K562 (cell line): ENCODE results near the gene BBC3. TPM values are rescaled to one million over a fixed set of nuclear protein-coding genes. Genes with fewer than 3 reads are reported as not detected.

Source experiments
- BMI1 ChIP-seq: fragments of 150-350 bp; IDR thresholded peaks from 2 replicates; pipeline ENCODE4 v1.6.1; 2014; ENCODE audit warnings: low read length
- CREM ChIP-seq: IDR thresholded peaks from 2 replicates; pipeline ENCODE4 v1.6.1; 2014; ENCODE audit warnings: antibody characterized with exemption, low read depth
- E2F5 ChIP-seq: sonication (generic); formaldehyde crosslinking; IDR thresholded peaks from 2 replicates; pipeline ENCODE4 v1.8.0; 2022; ENCODE audit warnings: mild to moderate bottlenecking, missing genetic modification reagents
- ELF2 ChIP-seq: fragments of 250-450 bp; sonication (Bioruptor Pico); IDR thresholded peaks from 2 replicates; pipeline ENCODE4 v1.5.0; 2021; ENCODE audit warnings: mild to moderate bottlenecking
- GABPA ChIP-seq: fragments of 200-800 bp; sonication (Bioruptor generic); conservative IDR thresholded peaks from 2 replicates; pipeline ENCODE4 v1.6.1; 2016; ENCODE audit warnings: low read depth, missing genetic modification characterization, missing compliant biosample characterization
- NCOA4 ChIP-seq: fragments of 450-650 bp; IDR thresholded peaks from 2 replicates; pipeline ENCODE4 v1.6.1; 2018; ENCODE audit warnings: mild to moderate bottlenecking; ENCODE audit not compliant: partially characterized antibody
- NR2C2 ChIP-seq, 2 experiments: fragments of 200-800 bp in 1 of 2; sonication (Bioruptor generic) in 1 of 2; sonication (generic) in 1 of 2; formaldehyde crosslinking in 1 of 2; IDR thresholded peaks; 2 replicates each; pipeline versions ENCODE4 v1.6.1 to v1.8.0; 2016 to 2022; ENCODE audit warnings: mild to moderate bottlenecking in 1 of 2, missing compliant biosample characterization in 1 of 2, missing genetic modification characterization in 1 of 2, missing genetic modification reagents in 1 of 2
- PCBP1 ChIP-seq: fragments of 200-400 bp; formaldehyde crosslinking; IDR thresholded peaks from 2 replicates; pipeline ENCODE4 v1.6.1; 2018; ENCODE audit warnings: mild to moderate bottlenecking, low read depth, low read length; ENCODE audit not compliant: poor library complexity, severe bottlenecking
- PTTG1 ChIP-seq: fragments of 450-650 bp; IDR thresholded peaks from 2 replicates; pipeline ENCODE4 v1.6.1; 2016; ENCODE audit warnings: low read depth, mild to moderate bottlenecking, missing genetic modification characterization, missing compliant biosample characterization
- SAP30 ChIP-seq: fragments of 200-600 bp; sonication (generic); IDR thresholded peaks from 2 replicates; pipeline ENCODE4 v1.6.1; 2012; ENCODE audit warnings: borderline replicate concordance, low read depth, mild to moderate bottlenecking, moderate library complexity, low read length, control low read depth, inconsistent platforms; ENCODE audit not compliant: insufficient read depth, poor library complexity, severe bottlenecking
- STAT5A ChIP-seq: IDR thresholded peaks from 2 replicates; pipeline ENCODE4 v1.6.1; 2012; ENCODE audit warnings: low read length, inconsistent platforms, borderline replicate concordance
- TCFL5 ChIP-seq: fragments of 250-450 bp; sonication (Bioruptor Pico); conservative IDR thresholded peaks from 2 replicates; pipeline ENCODE4 v1.6.1; 2021; ENCODE audit warnings: mild to moderate bottlenecking, moderate library complexity, matching md5 sums
- TEAD2 ChIP-seq: fragments of 450-650 bp; IDR thresholded peaks from 2 replicates; pipeline ENCODE4 v1.6.1; 2016; ENCODE audit warnings: missing genetic modification characterization, control low read depth, missing compliant biosample characterization
- ZBTB17 ChIP-seq: fragments of 450-650 bp; formaldehyde crosslinking; IDR thresholded peaks from 2 replicates; pipeline ENCODE4 v1.4.0; 2020; ENCODE audit warnings: mild to moderate bottlenecking
- ZNF57 ChIP-seq: fragments of 450-650 bp; formaldehyde crosslinking; IDR thresholded peaks from 2 replicates; pipeline ENCODE4 v1.4.0; 2020; ENCODE audit warnings: mild to moderate bottlenecking, moderate library complexity
- ZNF76 ChIP-seq: fragments of 250-450 bp; sonication (Bioruptor Pico); IDR thresholded peaks from 2 replicates; pipeline ENCODE4 v1.4.0; 2020; ENCODE audit warnings: mild to moderate bottlenecking, moderate library complexity, borderline replicate concordance
- ZSCAN32 ChIP-seq: fragments of 450-650 bp; formaldehyde crosslinking; IDR thresholded peaks from 2 replicates; pipeline ENCODE4 v1.4.0; 2020; ENCODE audit warnings: mild to moderate bottlenecking, moderate library complexity
- polyA plus RNA-seq, 8 experiments: library from polyadenylated mRNA; depleted of rRNA in 4 of 8; stranded (reverse) in 5 of 8; unstranded in 3 of 8; fragments of >200 nt; fragmentation: Nextera tagmentation in 2 of 8; fragmentation: Illumina TruSeq in 1 of 8; extraction: Ambion mirVana in 2 of 8; extraction: Trizol in 1 of 8; gene quantifications; 2 replicates each; pipeline versions ENCODE4 v1.2.1 to v1.2.3, GENCODE V29; 2011 to 2014; ENCODE audit warnings: inconsistent platforms in 1 of 8, missing spikeins in 1 of 8
- total RNA-seq, 7 experiments: library from RNA; depleted of rRNA in 6 of 7; stranded (reverse); fragments of >200 nt in 6 of 7; fragmentation: Illumina TruSeq in 2 of 7; extraction: Trizol in 2 of 7; gene quantifications; 2 replicates each; pipeline versions ENCODE4 v1.2.1 to v1.2.3, GENCODE V29; 2011 to 2021; ENCODE audit warnings: low replicate concordance in 1 of 7
- TF ChIP-seq, protein P1 (sequence below): fragments of 200-400 bp; formaldehyde crosslinking; IDR thresholded peaks from 2 replicates; pipeline ENCODE4 v1.6.1; 2017; ENCODE audit warnings: mild to moderate bottlenecking, low read depth, low read length, moderate library complexity
- TF ChIP-seq, protein P2 (sequence below): sonication (generic); formaldehyde crosslinking; IDR thresholded peaks from 2 replicates; pipeline ENCODE4 v1.8.0; 2022; ENCODE audit warnings: mild to moderate bottlenecking, missing genetic modification reagents

The BBC3 gene
- total and polyA plus RNA-seq, 9 of the 15 experiments (the other 6 are each of a cell fraction or from before 2014, with no cell fraction given) = 0.15 to 30.7 (median 4.8) TPM

DNA sequence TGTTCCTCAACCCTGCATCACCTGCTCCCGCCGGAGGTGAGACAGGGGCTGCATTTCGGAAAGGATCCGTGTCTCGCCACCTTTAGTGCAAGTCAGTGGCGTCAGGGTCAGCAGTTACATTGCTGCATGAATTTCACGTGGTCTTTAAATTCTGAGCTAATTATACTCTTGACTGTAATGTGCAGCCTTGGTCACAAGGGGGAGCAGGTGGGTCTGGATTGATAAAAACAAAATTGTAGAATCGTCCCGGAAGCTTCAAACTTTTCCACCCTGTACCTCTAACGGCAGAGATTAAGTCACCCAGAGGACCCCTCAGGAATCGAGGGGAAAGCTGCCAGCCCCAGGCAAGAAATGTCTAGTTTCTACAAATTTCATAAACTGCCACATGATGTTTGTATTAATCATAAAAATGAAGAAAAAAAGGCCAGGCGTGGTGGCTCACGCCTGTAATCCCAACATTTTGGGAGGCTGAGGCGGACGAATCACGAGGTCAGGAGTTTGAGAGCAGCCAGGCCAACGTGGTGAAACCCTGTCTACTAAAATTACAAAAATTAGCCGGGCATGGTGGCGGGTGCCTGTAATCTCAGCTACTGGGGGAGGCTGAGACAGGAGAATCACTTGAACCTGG is 20.2 kb downstream of the BBC3 start (continued):
- TF ChIP-seq, protein P1, sequence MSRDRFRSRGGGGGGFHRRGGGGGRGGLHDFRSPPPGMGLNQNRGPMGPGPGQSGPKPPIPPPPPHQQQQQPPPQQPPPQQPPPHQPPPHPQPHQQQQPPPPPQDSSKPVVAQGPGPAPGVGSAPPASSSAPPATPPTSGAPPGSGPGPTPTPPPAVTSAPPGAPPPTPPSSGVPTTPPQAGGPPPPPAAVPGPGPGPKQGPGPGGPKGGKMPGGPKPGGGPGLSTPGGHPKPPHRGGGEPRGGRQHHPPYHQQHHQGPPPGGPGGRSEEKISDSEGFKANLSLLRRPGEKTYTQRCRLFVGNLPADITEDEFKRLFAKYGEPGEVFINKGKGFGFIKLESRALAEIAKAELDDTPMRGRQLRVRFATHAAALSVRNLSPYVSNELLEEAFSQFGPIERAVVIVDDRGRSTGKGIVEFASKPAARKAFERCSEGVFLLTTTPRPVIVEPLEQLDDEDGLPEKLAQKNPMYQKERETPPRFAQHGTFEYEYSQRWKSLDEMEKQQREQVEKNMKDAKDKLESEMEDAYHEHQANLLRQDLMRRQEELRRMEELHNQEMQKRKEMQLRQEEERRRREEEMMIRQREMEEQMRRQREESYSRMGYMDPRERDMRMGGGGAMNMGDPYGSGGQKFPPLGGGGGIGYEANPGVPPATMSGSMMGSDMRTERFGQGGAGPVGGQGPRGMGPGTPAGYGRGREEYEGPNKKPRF = no peak
- peak; percentile 78; the same call in 1 of the 2 replicates for TF ChIP-seq ZBTB17 (CRISPR knock-in tag)
- peak; percentile 40; the same call in 1 of the 2 replicates for TF ChIP-seq PTTG1 (tag)
- peak; percentile 72 for TF ChIP-seq GABPA
- TF ChIP-seq TEAD2 = peak; percentile 41; the same call in 1 of the 2 replicates
- TF ChIP-seq CREM = 0 out of 2 replicates have a peak, but pooled peaks have one; percentile 17
- TF ChIP-seq STAT5A = no peak
- no peak for TF ChIP-seq ZSCAN32
- no peak for TF ChIP-seq NR2C2 (CRISPR knock-in tag; IDR thresholded peaks at IDR 0.05)
- peak; percentile 75 for TF ChIP-seq NR2C2 (tag; IDR thresholded peaks at IDR 0.05)
- TF ChIP-seq BMI1 = no peak
- TF ChIP-seq E2F5 (CRISPR knock-in tag) = no peak
- TF ChIP-seq, protein P2, sequence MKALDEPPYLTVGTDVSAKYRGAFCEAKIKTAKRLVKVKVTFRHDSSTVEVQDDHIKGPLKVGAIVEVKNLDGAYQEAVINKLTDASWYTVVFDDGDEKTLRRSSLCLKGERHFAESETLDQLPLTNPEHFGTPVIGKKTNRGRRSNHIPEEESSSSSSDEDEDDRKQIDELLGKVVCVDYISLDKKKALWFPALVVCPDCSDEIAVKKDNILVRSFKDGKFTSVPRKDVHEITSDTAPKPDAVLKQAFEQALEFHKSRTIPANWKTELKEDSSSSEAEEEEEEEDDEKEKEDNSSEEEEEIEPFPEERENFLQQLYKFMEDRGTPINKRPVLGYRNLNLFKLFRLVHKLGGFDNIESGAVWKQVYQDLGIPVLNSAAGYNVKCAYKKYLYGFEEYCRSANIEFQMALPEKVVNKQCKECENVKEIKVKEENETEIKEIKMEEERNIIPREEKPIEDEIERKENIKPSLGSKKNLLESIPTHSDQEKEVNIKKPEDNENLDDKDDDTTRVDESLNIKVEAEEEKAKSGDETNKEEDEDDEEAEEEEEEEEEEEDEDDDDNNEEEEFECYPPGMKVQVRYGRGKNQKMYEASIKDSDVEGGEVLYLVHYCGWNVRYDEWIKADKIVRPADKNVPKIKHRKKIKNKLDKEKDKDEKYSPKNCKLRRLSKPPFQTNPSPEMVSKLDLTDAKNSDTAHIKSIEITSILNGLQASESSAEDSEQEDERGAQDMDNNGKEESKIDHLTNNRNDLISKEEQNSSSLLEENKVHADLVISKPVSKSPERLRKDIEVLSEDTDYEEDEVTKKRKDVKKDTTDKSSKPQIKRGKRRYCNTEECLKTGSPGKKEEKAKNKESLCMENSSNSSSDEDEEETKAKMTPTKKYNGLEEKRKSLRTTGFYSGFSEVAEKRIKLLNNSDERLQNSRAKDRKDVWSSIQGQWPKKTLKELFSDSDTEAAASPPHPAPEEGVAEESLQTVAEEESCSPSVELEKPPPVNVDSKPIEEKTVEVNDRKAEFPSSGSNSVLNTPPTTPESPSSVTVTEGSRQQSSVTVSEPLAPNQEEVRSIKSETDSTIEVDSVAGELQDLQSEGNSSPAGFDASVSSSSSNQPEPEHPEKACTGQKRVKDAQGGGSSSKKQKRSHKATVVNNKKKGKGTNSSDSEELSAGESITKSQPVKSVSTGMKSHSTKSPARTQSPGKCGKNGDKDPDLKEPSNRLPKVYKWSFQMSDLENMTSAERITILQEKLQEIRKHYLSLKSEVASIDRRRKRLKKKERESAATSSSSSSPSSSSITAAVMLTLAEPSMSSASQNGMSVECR (CRISPR knock-in tag) = no peak
- TF ChIP-seq TCFL5 (CRISPR knock-in tag) = 0 out of 2 replicates have a peak, but pooled peaks have one; percentile 27
- peak; percentile 74; the same call in 1 of the 2 replicates for TF ChIP-seq ZNF76 (CRISPR knock-in tag)
- TF ChIP-seq NCOA4 = no peak
- TF ChIP-seq ELF2 (CRISPR knock-in tag) = no peak
- no peak for TF ChIP-seq ZNF57 (CRISPR knock-in tag)
- no peak for TF ChIP-seq PCBP1
- TF ChIP-seq SAP30 = no peak
